Left ventricle myocardium inferior (tissue), 1 donor: Measurements from ENCODE around the gene NONO. TPM values are rescaled to one million over a fixed set of nuclear protein-coding genes. Genes with fewer than 3 reads are reported as not detected.
A peak's percentile ranks its signal among the peaks of the same experiment; 100 is the strongest.
"Not testable (repeated sequence)": the region's sequence is repeated elsewhere in the genome, so short reads cannot be mapped to it uniquely, and the experiment has no call there.

ENCODE experiments used
- DNase-seq: peaks from one replicate; pipeline ENCODE4 v3.0.0-alpha.2; 2020
- H3K27ac ChIP-seq: fragments of 200-600 bp; replicated peaks from 2 replicates; pipeline ENCODE4 v1.8.0; 2021
- H3K27me3 ChIP-seq: fragments of 200-600 bp; 2 replicates; pipeline ENCODE4 v1.8.0; 2021; ENCODE audit warnings: low read depth
- H3K36me3 ChIP-seq: fragments of 200-600 bp; 2 replicates; pipeline ENCODE4 v1.8.0; 2021
- H3K4me1 ChIP-seq: fragments of 200-600 bp; 2 replicates; pipeline ENCODE4 v1.8.0; 2021
- H3K4me3 ChIP-seq: fragments of 200-600 bp; 2 replicates; pipeline ENCODE4 v1.8.0; 2021; ENCODE audit warnings: mild to moderate bottlenecking, moderate library complexity
- H3K9me3 ChIP-seq: fragments of 200-600 bp; replicated peaks from 2 replicates; pipeline ENCODE4 v1.8.0; 2021
- intact Hi-C: fragments of 100-400 bp; cut with micrococcal nuclease; formaldehyde crosslinking; loops from one replicate; pipeline ENCODE4 v1.11.0; 2022
- total RNA-seq: library from RNA; stranded (reverse); fragmentation: NEBNext Ultra II Directional; extraction: Animal tissue kit (Norgen Biotek cat#: 25700); gene quantifications from one replicate; pipeline ENCODE4 v1.2.1, GENCODE V29; 2021
- TF ChIP-seq, protein P1 (sequence below): fragments of 200-600 bp; IDR thresholded peaks from 2 replicates; pipeline ENCODE4 v1.8.0; 2021; ENCODE audit warnings: antibody characterized with exemption, mild to moderate bottlenecking, borderline replicate concordance
- donor health status: DM: no; HTN: yes; CAD: no; lungs with severe emphysema.

NONO gene
- total RNA-seq, 1 donor from 2014 or later: 99.2 TPM

DNA sequence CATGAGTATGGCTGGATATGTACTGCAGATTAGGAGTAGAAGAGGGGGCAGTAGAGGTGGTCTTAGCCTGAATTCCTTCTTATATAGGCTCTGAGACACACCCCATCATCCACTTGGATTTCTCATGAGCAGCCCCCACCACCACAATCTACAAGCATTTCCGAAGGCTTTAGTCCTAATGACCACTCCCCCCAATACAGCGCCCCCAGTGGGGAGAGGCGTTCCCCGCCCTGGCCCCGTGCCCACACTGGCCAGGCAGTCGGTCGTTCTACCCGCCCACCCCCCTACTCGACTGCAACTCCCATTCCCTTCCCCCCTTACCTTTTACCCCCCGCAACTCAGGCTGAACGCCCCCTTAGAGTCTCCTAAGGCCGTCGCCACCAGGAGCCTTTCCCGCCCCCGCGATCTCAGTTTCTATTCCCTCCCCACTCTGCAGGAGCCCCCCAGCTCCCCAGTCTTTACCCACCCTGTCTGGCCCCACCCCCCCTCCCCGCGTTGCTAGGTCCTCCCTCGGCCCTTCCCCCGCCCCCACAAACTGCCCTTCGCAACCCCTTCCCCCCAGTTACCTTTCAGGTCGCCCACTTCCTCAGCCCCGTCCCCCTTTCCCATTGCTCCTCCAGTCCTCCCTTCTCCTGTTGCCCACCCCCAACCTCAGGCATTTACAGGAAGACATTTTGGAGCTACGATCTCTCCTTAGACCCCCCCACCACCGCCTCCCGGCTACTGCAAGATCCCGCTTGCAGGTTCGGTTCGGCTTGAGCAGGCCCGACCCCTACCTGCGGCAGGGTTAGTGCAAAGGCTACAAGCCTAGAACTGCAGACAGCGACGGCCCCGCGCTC is 30.0 kb upstream of the NONO start:
- Histone ChIP-seq H3K36me3 (peaks cover 16% of the 10 kb centered on the region), H3K27ac (peak overlapping the region; percentile 90), H3K4me1 (peaks cover 11% of the 10 kb centered on the region), H3K27me3 (no peaks in the 10 kb centered on the region), H3K4me3 (peak overlapping the region; percentile 75), H3K9me3 (no peaks in the 10 kb centered on the region)
- TF ChIP-seq, protein P1, sequence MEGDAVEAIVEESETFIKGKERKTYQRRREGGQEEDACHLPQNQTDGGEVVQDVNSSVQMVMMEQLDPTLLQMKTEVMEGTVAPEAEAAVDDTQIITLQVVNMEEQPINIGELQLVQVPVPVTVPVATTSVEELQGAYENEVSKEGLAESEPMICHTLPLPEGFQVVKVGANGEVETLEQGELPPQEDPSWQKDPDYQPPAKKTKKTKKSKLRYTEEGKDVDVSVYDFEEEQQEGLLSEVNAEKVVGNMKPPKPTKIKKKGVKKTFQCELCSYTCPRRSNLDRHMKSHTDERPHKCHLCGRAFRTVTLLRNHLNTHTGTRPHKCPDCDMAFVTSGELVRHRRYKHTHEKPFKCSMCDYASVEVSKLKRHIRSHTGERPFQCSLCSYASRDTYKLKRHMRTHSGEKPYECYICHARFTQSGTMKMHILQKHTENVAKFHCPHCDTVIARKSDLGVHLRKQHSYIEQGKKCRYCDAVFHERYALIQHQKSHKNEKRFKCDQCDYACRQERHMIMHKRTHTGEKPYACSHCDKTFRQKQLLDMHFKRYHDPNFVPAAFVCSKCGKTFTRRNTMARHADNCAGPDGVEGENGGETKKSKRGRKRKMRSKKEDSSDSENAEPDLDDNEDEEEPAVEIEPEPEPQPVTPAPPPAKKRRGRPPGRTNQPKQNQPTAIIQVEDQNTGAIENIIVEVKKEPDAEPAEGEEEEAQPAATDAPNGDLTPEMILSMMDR: peak; percentile 52
- intact Hi-C loops: no loop called here
- peak; percentile 20 for DNase-seq

DNA sequence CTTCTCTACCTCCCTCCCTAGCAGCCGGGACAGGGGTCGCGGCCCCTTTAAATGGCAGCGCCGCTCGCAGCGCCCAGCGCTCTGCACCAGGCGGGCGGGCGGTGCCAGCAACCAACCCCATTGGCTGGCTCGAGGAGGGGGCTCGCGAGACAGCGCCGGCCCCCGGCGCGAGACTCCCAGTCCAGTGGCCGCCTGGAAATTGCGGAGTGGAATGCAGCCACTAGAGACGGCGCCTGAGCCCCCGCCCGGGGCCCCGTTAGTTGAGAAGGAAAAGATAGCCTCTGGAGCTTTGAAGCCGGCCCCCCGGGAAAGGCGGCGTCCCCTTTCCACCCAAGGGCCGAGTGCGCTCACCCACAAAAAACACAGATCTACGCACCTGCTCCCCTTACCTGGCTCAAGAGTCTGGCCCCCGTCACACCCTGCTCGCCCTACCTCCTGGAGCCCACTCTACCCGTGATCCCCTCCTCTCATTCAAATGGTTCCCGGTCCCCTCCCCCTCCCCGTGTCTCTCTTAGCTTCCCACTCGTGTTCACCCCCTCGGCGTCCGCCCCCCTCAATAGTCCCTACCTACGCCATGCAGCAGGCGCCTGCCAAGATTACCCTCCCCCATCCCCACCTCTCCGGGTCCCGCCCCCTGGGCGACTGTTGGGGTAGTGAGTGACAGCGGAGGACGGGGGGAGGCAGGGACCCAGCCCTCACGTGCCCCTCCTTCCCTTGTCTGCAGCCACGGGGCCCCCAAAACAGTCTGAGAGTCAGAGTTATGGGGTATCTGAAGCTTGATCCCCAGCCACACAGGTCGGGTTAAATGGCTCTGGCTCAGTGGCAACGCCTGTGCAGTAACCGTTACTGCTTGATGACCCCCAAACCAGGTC is 29.1 kb upstream of the NONO start, which contains the start of gene ZMYM3:
Gene ZMYM3 (minus strand): TSS at position 49 of the 872 bp plus-strand sequence. CDS start 885 bp downstream, outside the sequence.
- Histone ChIP-seq H3K36me3 (peaks cover 9% of the 10 kb centered on the region), H3K9me3 (no peaks in the 10 kb centered on the region), H3K4me1 (peaks cover 11% of the 10 kb centered on the region), H3K27me3 (no peaks in the 10 kb centered on the region), H3K27ac (peak within 1 kb of the TSS; percentile 90), H3K4me3 (peak within 1 kb of the TSS; percentile 75)
- intact Hi-C loops: no loop called here
- peak; percentile 85 for DNase-seq
- TF ChIP-seq, protein P1: no peak

DNA sequence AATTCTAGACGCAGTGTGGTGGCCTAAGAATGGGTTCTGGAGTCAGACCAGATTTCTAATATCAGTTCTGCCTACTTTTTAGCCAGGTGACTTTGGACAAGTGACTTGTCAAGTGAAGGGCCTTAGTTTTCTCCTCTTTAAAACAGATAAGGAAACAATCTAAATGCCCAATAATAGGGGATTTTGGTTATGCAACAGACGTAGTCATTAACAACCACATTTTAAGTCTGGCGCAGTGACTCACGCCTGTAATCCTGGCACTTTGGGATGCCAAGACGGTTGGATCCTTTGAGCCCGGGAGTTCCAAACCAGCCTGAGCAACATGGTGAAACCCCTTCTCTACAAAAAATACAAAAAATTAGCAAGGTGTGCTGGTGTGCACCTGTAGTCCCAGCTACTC is 27.4 kb upstream of the NONO start:
- no peak overlapping the region for H3K4me3 ChIP-seq
- H3K9me3 ChIP-seq: no peaks in the 10 kb centered on the region
- DNase-seq: no peak
- intact Hi-C loops: no loop called here
- TF ChIP-seq, protein P1: no peak
- no peak overlapping the region for H3K27ac ChIP-seq
- peaks cover 11% of the 10 kb centered on the region for H3K4me1 ChIP-seq
- H3K27me3 ChIP-seq: no peaks in the 10 kb centered on the region
- no peaks in the 10 kb centered on the region for H3K36me3 ChIP-seq

DNA sequence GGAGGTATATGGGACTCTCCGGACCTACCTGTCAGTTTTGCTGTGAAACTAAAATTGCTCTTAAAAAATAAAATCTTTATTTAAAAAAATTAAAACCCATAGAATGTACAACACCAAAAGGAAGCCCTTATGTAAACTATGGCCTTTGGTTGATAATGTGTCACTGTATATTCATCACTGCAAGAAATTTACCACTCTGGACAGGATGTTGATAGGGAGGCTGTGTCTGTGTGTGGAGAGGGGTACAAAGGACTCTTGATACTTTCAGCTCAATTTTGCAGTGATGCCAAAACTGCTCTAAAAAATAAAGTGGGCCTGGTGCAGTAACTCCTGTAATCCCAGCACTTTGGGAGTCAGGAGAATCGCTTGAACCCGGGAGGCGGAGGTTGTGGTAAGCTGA is 26.6 kb upstream of the NONO start:
- H3K36me3 ChIP-seq: no peaks in the 10 kb centered on the region
- H3K9me3 ChIP-seq: no peaks in the 10 kb centered on the region
- no peak overlapping the region for H3K27ac ChIP-seq
- intact Hi-C loops: no loop called here
- H3K4me3 ChIP-seq: no peak overlapping the region
- H3K27me3 ChIP-seq: no peaks in the 10 kb centered on the region
- TF ChIP-seq, protein P1: no peak
- no peak for DNase-seq
- H3K4me1 ChIP-seq: peaks cover 11% of the 10 kb centered on the region

DNA sequence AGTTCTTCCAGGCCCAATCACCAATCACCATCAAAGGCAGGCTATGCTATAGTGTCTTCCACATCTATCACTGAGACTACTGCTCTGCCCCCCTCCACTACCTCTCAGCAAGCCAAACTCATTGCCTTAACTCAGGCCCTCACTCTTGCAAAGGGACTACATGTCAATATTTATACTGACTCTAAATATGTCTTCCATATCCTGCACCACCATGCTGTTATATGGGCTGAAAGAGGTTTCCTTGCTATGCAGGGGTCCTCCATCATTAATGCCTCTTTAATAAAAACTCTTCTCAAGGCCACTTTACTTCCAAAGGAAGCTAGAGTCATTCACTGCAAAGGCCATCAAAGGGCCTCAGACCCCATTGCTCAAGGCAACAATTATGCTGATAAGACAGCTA is 14.8 kb upstream of the NONO start:
- H3K4me1 ChIP-seq, H3K27ac ChIP-seq, intact Hi-C loops, H3K36me3 ChIP-seq, H3K4me3 ChIP-seq, H3K9me3 ChIP-seq, DNase-seq, H3K27me3 ChIP-seq: not testable (repeated sequence)
